Nephron (organoid): Measurements from ENCODE around the gene BEGAIN.

Source experiments
- H3K27ac Mint-ChIP-seq, 3 experiments: 2 replicates each; pipeline ENCODE4 v1.8.0; 2020; ENCODE audit warnings: mixed read lengths in 3 of 3, mild to moderate bottlenecking in 2 of 3, moderate library complexity in 1 of 3
- H3K27me3 Mint-ChIP-seq: 2 replicates; pipeline ENCODE4 v1.8.0; 2021; ENCODE audit warnings: low read depth, mild to moderate bottlenecking, moderate library complexity, mixed read lengths
- H3K36me3 Mint-ChIP-seq: 2 replicates; pipeline ENCODE4 v1.8.0; 2020; ENCODE audit warnings: low read depth, mixed read lengths
- H3K4me1 Mint-ChIP-seq: 2 replicates; pipeline ENCODE4 v1.8.0; 2020; ENCODE audit warnings: mixed read lengths
- H3K4me3 Mint-ChIP-seq, 3 experiments: 2 replicates each; pipeline ENCODE4 v1.8.0; 2020; ENCODE audit warnings: mild to moderate bottlenecking in 3 of 3, mixed read lengths in 3 of 3, moderate library complexity in 2 of 3
- H3K9me3 Mint-ChIP-seq: 2 replicates; pipeline ENCODE4 v1.8.0; 2020; ENCODE audit warnings: mixed read lengths
- CTCF ChIP-seq, 3 experiments: fragments of 200-600 bp; sonication (generic); IDR thresholded peaks; one replicate each; pipeline ENCODE4 v1.5.0; 2021; ENCODE audit warnings: antibody characterized with exemption in 3 of 3; ENCODE audit not compliant: unreplicated experiment in 3 of 3

The BEGAIN gene

GRCh38 chr14:100611811-100612480, 24.7 kb upstream of the BEGAIN start:
- peaks cover 5% of the 10 kb centered on the region for H3K27me3 Mint-ChIP-seq
- TF ChIP-seq CTCF (IDR thresholded peaks at IDR 0.05; ENCODE audit: unreplicated experiment in 3 of 3) = no peak
- no peaks in the 10 kb centered on the region for H3K9me3 Mint-ChIP-seq
- H3K36me3 Mint-ChIP-seq = no peaks in the 10 kb centered on the region
- H3K4me3 Mint-ChIP-seq = no peak overlapping the region
- H3K4me1 Mint-ChIP-seq = peaks cover under 1% of the 10 kb centered on the region
- H3K27ac Mint-ChIP-seq = no peak overlapping the region

GRCh38 chr14:100610511-100611217, 23.4 kb upstream of the BEGAIN start:
- no peak overlapping the region for H3K4me3 Mint-ChIP-seq
- H3K9me3 Mint-ChIP-seq = no peaks in the 10 kb centered on the region
- peaks cover 12% of the 10 kb centered on the region for H3K27me3 Mint-ChIP-seq
- TF ChIP-seq CTCF (IDR thresholded peaks at IDR 0.05; ENCODE audit: unreplicated experiment in 3 of 3) = no peak
- peaks cover 12% of the 10 kb centered on the region for H3K4me1 Mint-ChIP-seq
- H3K27ac Mint-ChIP-seq = no peak overlapping the region
- no peaks in the 10 kb centered on the region for H3K36me3 Mint-ChIP-seq

GRCh38 chr14:100609941-100610391, 22.7 kb upstream of the BEGAIN start:
- Mint-ChIP-seq H3K4me3 (no peak overlapping the region), H3K36me3 (no peaks in the 10 kb centered on the region), H3K27ac (no peak overlapping the region), H3K4me1 (peaks cover 12% of the 10 kb centered on the region), H3K27me3 (peaks cover 13% of the 10 kb centered on the region), H3K9me3 (no peaks in the 10 kb centered on the region)
- no peak for TF ChIP-seq CTCF (IDR thresholded peaks at IDR 0.05; ENCODE audit: unreplicated experiment in 3 of 3)

GRCh38 chr14:100609331-100609870, 22.2 kb upstream of the BEGAIN start:
- Mint-ChIP-seq H3K27ac (no peak overlapping the region), H3K27me3 (peaks cover 13% of the 10 kb centered on the region), H3K36me3 (no peaks in the 10 kb centered on the region), H3K4me1 (peaks cover 12% of the 10 kb centered on the region), H3K9me3 (no peaks in the 10 kb centered on the region), H3K4me3 (no peak overlapping the region)
- TF ChIP-seq CTCF (IDR thresholded peaks at IDR 0.05; ENCODE audit: unreplicated experiment in 3 of 3) = no peak

GRCh38 chr14:100608586-100609330, 21.5 kb upstream of the BEGAIN start:
- Mint-ChIP-seq H3K27ac (no peak overlapping the region), H3K36me3 (no peaks in the 10 kb centered on the region), H3K4me3 (no peak overlapping the region), H3K27me3 (peaks cover 16% of the 10 kb centered on the region), H3K4me1 (peaks cover 12% of the 10 kb centered on the region), H3K9me3 (no peaks in the 10 kb centered on the region)
- no peak for TF ChIP-seq CTCF (IDR thresholded peaks at IDR 0.05; ENCODE audit: unreplicated experiment in 3 of 3)
